Breast epithelium (tissue), 4 donors: ENCODE data around the gene ZFHX2. TPM values are rescaled to one million over a fixed set of nuclear protein-coding genes. Genes with fewer than 3 reads are reported as not detected.
"Not testable (repeated sequence)": the region's sequence is repeated elsewhere in the genome, so short reads cannot be mapped to it uniquely, and the experiment has no call there.

Experiments
- DNase-seq, 2 donors: peaks; one replicate each; pipeline ENCODE4 v3.0.0-alpha.2; 2019; ENCODE audit warnings: low spot score in 2 of 2
- H3K27ac ChIP-seq, 2 donors: fragments of 200-600 bp; sonication (generic) in 1 of 2; one replicate each; pipeline ENCODE4 v1.5.1; 2016 to 2019; ENCODE audit warnings: mild to moderate bottlenecking in 1 of 2
- H3K27me3 ChIP-seq, 2 donors: fragments of 200-600 bp; sonication (generic) in 1 of 2; one replicate each; pipeline versions ENCODE4 v1.5.1 to v1.6.0; 2017 to 2019; ENCODE audit warnings: control low read depth in 1 of 2, mild to moderate bottlenecking in 1 of 2
- H3K36me3 ChIP-seq: fragments of 200-600 bp; one replicate; pipeline ENCODE4 v1.5.1; 2019
- H3K4me1 ChIP-seq, 2 donors: fragments of 200-600 bp; sonication (generic); one replicate each; pipeline ENCODE4 v1.5.1; 2016 to 2019; ENCODE audit warnings: control low read depth in 1 of 2
- H3K4me3 ChIP-seq, 3 donors: fragments of 200-600 bp; sonication (generic); 1 replicate in 2 of 3; 2 replicates in 1 of 3; pipeline ENCODE4 v1.5.1; 2016 to 2019; ENCODE audit warnings: mild to moderate bottlenecking in 3 of 3, moderate library complexity in 2 of 3
- H3K9me3 ChIP-seq, 2 donors: fragments of 200-600 bp; sonication (generic) in 1 of 2; one replicate each; pipeline ENCODE4 v1.5.1; 2016 to 2019; ENCODE audit warnings: control low read depth in 1 of 2
- CTCF ChIP-seq, 3 donors: fragments of 450-650 bp; IDR thresholded peaks; one replicate each; pipeline ENCODE4 v1.5.1; 2016 to 2017; ENCODE audit warnings: antibody characterized with exemption in 3 of 3, mild to moderate bottlenecking in 3 of 3, moderate library complexity in 3 of 3
- POLR2A ChIP-seq: fragments of 450-650 bp; IDR thresholded peaks from one replicate; pipeline ENCODE4 v1.6.1; 2016; ENCODE audit warnings: antibody characterized with exemption, mild to moderate bottlenecking, moderate library complexity
- POLR2AphosphoS5 ChIP-seq, 3 donors: sonication (generic); formaldehyde crosslinking; IDR thresholded peaks; one replicate each; pipeline ENCODE4 v1.6.1; 2017; ENCODE audit warnings: antibody characterized with exemption in 3 of 3
- intact Hi-C: fragments of 100-400 bp; cut with DNase I; formaldehyde crosslinking; loops from one replicate; pipeline ENCODE4 v1.15.1; 2023; ENCODE audit warnings: low total_unique reads
- total RNA-seq, 3 donors: library from RNA; depleted of rRNA; stranded (reverse); fragments of >200 nt; gene quantifications; one replicate each; pipeline ENCODE4 v1.1.0, GENCODE V29; 2016

Gene ZFHX2
- total RNA-seq, 3 donors from 2014 or later, result 0.48 to 1.2 (median 0.66) TPM

GRCh38 chr14:23589606-23590005, 38.0 kb upstream of the ZFHX2 start:
- H3K36me3 ChIP-seq, result no peaks in the 10 kb centered on the region
- intact Hi-C loops, result no loop called here
- H3K27ac ChIP-seq, result peak overlapping the region in 1 of 2 donors; percentile 5
- TF ChIP-seq POLR2A (no peak), CTCF (IDR thresholded peaks at IDR 0.05) (no peak), POLR2AphosphoS5 (IDR thresholded peaks at IDR 0.05) (no peak)
- no peak overlapping the region for H3K4me3 ChIP-seq
- H3K9me3 ChIP-seq, result no peaks in the 10 kb centered on the region
- no peak for DNase-seq
- no peaks in the 10 kb centered on the region for H3K4me1 ChIP-seq
- no peaks in the 10 kb centered on the region for H3K27me3 ChIP-seq

- intact Hi-C loops, result no loop called here
- no peaks in the 10 kb centered on the region for H3K9me3 ChIP-seq
- H3K27me3 ChIP-seq, result no peaks in the 10 kb centered on the region
- peak; percentile 78 to 94 for DNase-seq
- peak in 1 of 3 donors; percentile 35 for TF ChIP-seq POLR2AphosphoS5 (IDR thresholded peaks at IDR 0.05)
- TF ChIP-seq CTCF (IDR thresholded peaks at IDR 0.05), result peak; percentile 50 to 88 (median 86)
- no peak for TF ChIP-seq POLR2A
- H3K4me1 ChIP-seq, result no peaks in the 10 kb centered on the region
- no peak overlapping the region for H3K4me3 ChIP-seq
- H3K27ac ChIP-seq, result peak overlapping the region in 1 of 2 donors; percentile 5
- no peaks in the 10 kb centered on the region for H3K36me3 ChIP-seq
Measured at GRCh38 chr14:23588884-23589598, 37.5 kb upstream of the ZFHX2 start.

DNA sequence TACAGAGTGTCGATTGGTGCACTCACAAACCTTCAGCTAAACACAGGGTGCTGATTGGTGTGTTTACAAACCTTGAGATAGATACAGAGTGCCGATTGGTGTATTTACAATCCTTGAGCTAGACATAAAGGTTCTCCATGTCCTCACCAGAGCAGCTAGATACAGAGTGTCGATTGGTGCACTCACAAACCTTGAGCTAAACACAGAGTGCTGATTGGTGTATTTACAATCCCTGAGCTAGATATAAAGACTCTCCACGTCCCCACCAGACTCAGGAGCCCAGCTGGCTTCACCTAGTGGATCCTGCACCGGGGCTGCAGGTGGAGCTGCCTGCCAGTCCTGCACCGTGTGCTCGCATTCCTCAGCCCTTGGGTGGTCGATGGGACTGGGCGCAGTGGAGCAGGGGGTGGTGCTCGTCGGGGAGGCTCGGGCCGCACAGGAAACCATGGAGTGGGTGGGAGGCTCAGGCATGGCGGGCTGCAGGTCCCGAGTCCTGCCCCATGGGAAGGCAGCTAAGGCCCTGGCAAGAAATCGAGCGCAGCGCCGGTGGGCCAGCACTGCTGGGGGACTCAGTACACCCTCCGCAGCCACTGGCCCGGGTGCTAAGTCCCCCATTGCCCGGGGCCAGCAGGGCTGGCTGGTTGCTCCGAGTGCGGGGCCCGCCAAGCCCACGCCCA, 33.1 kb upstream of the ZFHX2 start:
- H3K4me3 ChIP-seq, H3K4me1 ChIP-seq, H3K9me3 ChIP-seq, H3K27ac ChIP-seq, H3K27me3 ChIP-seq, H3K36me3 ChIP-seq, DNase-seq, intact Hi-C loops: not testable (repeated sequence)

- DNase-seq, H3K36me3 ChIP-seq, H3K9me3 ChIP-seq, H3K4me3 ChIP-seq, H3K27ac ChIP-seq, H3K4me1 ChIP-seq, intact Hi-C loops, H3K27me3 ChIP-seq: not testable (repeated sequence)
Measured at GRCh38 chr14:23583761-23584526, 32.4 kb upstream of the ZFHX2 start.

DNA sequence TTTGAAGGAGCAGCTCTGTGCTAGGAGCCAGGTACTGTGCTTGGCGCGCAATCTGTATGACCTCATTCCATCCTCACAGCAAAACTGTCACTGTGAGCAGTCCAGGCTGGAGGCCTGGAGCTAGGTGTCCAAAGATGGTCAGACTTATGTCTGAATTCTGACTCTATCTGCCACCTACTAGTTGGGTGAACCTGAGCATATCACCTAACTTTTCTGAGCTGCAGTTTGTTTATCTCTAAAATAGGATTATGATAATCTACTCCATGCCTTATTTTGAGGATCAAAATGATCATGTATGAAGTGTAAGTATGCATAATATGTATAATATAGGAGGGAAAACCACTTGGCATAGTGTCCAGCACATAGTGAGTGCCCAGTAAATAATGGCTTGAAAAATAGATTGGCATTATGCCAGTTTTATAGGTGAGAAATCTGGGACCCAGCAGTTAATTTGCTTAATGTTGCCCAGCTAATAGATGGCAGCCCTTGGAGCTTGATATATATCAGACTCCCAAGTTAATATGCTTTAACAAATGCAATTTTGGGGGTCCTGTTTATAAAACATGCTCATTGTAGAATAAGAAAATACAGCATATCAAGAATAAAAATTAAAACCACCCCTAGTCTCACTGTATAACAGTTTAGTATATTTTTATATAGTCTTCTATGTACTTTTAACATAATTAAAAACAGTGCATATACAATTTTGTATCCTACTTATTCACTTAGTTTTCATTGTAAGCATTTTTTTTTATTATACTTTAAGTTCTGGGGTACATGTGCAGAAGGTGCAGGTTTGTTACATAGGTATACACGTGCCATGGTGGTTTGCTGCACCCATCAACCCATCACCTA, 31.6 kb upstream of the ZFHX2 start:
- no peaks in the 10 kb centered on the region for H3K36me3 ChIP-seq
- DNase-seq, result no peak
- intact Hi-C loops, result no loop called here
- no peak overlapping the region for H3K4me3 ChIP-seq
- no peaks in the 10 kb centered on the region for H3K4me1 ChIP-seq
- TF ChIP-seq POLR2A (no peak), POLR2AphosphoS5 (IDR thresholded peaks at IDR 0.05) (no peak), CTCF (IDR thresholded peaks at IDR 0.05) (no peak)
- H3K27ac ChIP-seq, result no peak overlapping the region
- H3K27me3 ChIP-seq, result no peaks in the 10 kb centered on the region
- H3K9me3 ChIP-seq, result no peaks in the 10 kb centered on the region
